GM12878 (cell line): ENCODE results near the gene POC1B. TPM values are rescaled to one million over a fixed set of nuclear protein-coding genes. Genes with fewer than 3 reads are reported as not detected.

Source experiments
- ATAC-seq: fragments of 200-7000 bp; cut with Tn5 transposase; 3 replicates; pipeline ENCODE4 v1.9.1; 2020; ENCODE audit warnings: mild to moderate bottlenecking, moderate library complexity
- BruUV-seq: library from RNA; stranded (reverse); fragments of 400-500 nt; replicated peaks from 2 replicates; lab custom pipeline; 2021; lab: Mats Ljungman, UMichigan
- CTCF ChIA-PET: fragments of 300-600 bp; sonication (Branson Sonifier 250); formaldehyde crosslinking; extraction: SDS; loops from one replicate; lab custom pipeline; 2021; ENCODE audit warnings: inconsistent platforms; lab: Yijun Ruan, JAX
- POLR2A ChIA-PET: fragments of 350-600 bp; formaldehyde crosslinking; extraction: SDS; loops from one replicate; lab custom pipeline; 2021; ENCODE audit warnings: inconsistent platforms; lab: Charles Lee
- RAD21 ChIA-PET: fragments of 300-600 bp; sonication (Branson Sonifier 250); formaldehyde crosslinking; loops from one replicate; lab custom pipeline; 2023; ENCODE audit warnings: antibody characterized with exemption; ENCODE audit not compliant: unreplicated experiment; lab: Charles Lee
- SMC1A ChIA-PET: fragments of 300-600 bp; sonication (Branson Sonifier 250); formaldehyde crosslinking; loops from one replicate; lab custom pipeline; 2023; ENCODE audit not compliant: unreplicated experiment, uncharacterized antibody; lab: Charles Lee
- DNase-seq: peaks from one replicate; pipeline ENCODE4 v3.0.0-alpha.2; 2011; ENCODE audit warnings: low read depth, low spot score
- FAIRE-seq: peaks from 3 replicates; lab custom pipeline; 2011; peaks lifted over from hg19 to GRCh38; lab: Jason Lieb, UNC
- H2AFZ ChIP-seq: 2 replicates; pipeline ENCODE4 v1.6.0; 2011; ENCODE audit warnings: low read depth, low read length, control low read depth; ENCODE audit not compliant: control insufficient read depth
- H3K27ac ChIP-seq: 2 replicates; pipeline ENCODE4 v1.5.1; 2011; ENCODE audit warnings: control low read depth; ENCODE audit not compliant: control insufficient read depth, insufficient read depth
- H3K27me3 ChIP-seq, 2 experiments: replicated peaks in 1 of 2; 2 replicates each; pipeline versions ENCODE4 v1.6.0 to v1.6.1; 2011; ENCODE audit warnings: low read length in 1 of 2; ENCODE audit not compliant: control insufficient read depth in 2 of 2, insufficient read depth in 2 of 2
- H3K36me3 ChIP-seq, 2 experiments: 2 replicates each; pipeline ENCODE4 v1.5.1; 2011; ENCODE audit warnings: low read length in 1 of 2; ENCODE audit not compliant: control insufficient read depth in 2 of 2, insufficient read depth in 2 of 2
- H3K4me1 ChIP-seq: 2 replicates; pipeline ENCODE4 v1.6.1; 2011; ENCODE audit warnings: mild to moderate bottlenecking, low read length, moderate library complexity, mixed read lengths; ENCODE audit not compliant: control insufficient read depth, insufficient read depth
- H3K4me2 ChIP-seq: 2 replicates; pipeline ENCODE4 v1.6.0; 2011; ENCODE audit warnings: control low read depth; ENCODE audit not compliant: control insufficient read depth, insufficient read depth
- H3K4me3 ChIP-seq: fragments of 200-600 bp; sonication (generic); 2 replicates; pipeline ENCODE4 v1.5.1; 2016
- H3K79me2 ChIP-seq: 2 replicates; pipeline ENCODE4 v1.6.0; 2011; ENCODE audit warnings: low read length; ENCODE audit not compliant: control insufficient read depth, insufficient read depth
- H3K9ac ChIP-seq: 2 replicates; pipeline ENCODE4 v1.8.0; 2011; ENCODE audit warnings: low read length, control low read depth, mixed read lengths; ENCODE audit not compliant: control insufficient read depth, insufficient read depth
- H3K9me3 ChIP-seq: replicated peaks from 3 replicates; pipeline ENCODE4 v1.5.1; 2011; ENCODE audit warnings: mild to moderate bottlenecking, low read length; ENCODE audit not compliant: control insufficient read depth, insufficient read depth
- H4K20me1 ChIP-seq: 2 replicates; pipeline ENCODE4 v1.6.0; 2011; ENCODE audit not compliant: control insufficient read depth, insufficient read depth
- ATF3 ChIP-seq: IDR thresholded peaks from 2 replicates; pipeline ENCODE4 v1.6.1; 2011; ENCODE audit warnings: low read depth, mild to moderate bottlenecking, low read length, moderate library complexity, borderline replicate concordance; ENCODE audit errors: extremely low read depth
- CUX1 ChIP-seq: IDR thresholded peaks from 2 replicates; pipeline ENCODE4 v1.6.1; 2012; ENCODE audit warnings: improper control_type of control experiment, low read depth, low read length; ENCODE audit not compliant: insufficient replicate concordance
- GATAD2B ChIP-seq: fragments of 450-650 bp; conservative IDR thresholded peaks from 2 replicates; pipeline ENCODE4 v1.6.1; 2017; ENCODE audit warnings: low read depth, mild to moderate bottlenecking, moderate library complexity
- MTA3 ChIP-seq: IDR thresholded peaks from 2 replicates; pipeline ENCODE4 v1.6.1; 2012; ENCODE audit warnings: low read length, inconsistent platforms, borderline replicate concordance
- PML ChIP-seq: IDR thresholded peaks from 2 replicates; pipeline ENCODE4 v1.6.1; 2012; ENCODE audit warnings: low read length, inconsistent platforms
- TCF3 ChIP-seq: IDR thresholded peaks from 2 replicates; pipeline ENCODE4 v1.6.1; 2012; ENCODE audit warnings: low read depth, mild to moderate bottlenecking, low read length, borderline replicate concordance; ENCODE audit not compliant: insufficient read depth
- WRNIP1 ChIP-seq: IDR thresholded peaks from 2 replicates; pipeline ENCODE4 v1.6.1; 2011; ENCODE audit warnings: low read depth, low read length, improper control_type of control experiment, borderline replicate concordance
- ZNF207 ChIP-seq: fragments of 450-650 bp; IDR thresholded peaks from 2 replicates; pipeline ENCODE4 v1.6.1; 2014; ENCODE audit warnings: antibody characterized with exemption, mild to moderate bottlenecking, borderline replicate concordance
- WGBS: methylation state at CpG from one replicate; pipeline ENCODE4 v1.1.6; 2016; ENCODE audit warnings: low lambda C conversion rate; ENCODE audit not compliant: insufficient replicate concordance, insufficient coverage; ENCODE audit errors: missing lambda C conversion rate; 5-methylcytosine and 5-hydroxymethylcytosine counted together
- in situ Hi-C: fragments of 300-500 bp; cut with MboI; formaldehyde crosslinking; loops from 9 replicates; pipeline ENCODE4 v1.14.3; 2018; ENCODE audit warnings: mixed read lengths
- intact Hi-C: fragments of 100-400 bp; cut with micrococcal nuclease; formaldehyde crosslinking; loops from one replicate; pipeline ENCODE4 v1.14.2; 2022; ENCODE audit not compliant: unreplicated experiment
- polyA plus RNA-seq, 11 experiments: library from polyadenylated mRNA; depleted of rRNA in 4 of 11; unstranded in 6 of 11; stranded (reverse) in 5 of 11; fragments of >200 nt; fragmentation: Nextera tagmentation in 4 of 11; fragmentation: Illumina TruSeq in 1 of 11; extraction: Ambion mirVana in 4 of 11; extraction: Trizol in 1 of 11; gene quantifications; 1 replicate in 1 of 11; 2 replicates in 10 of 11; pipeline versions ENCODE4 v1.2.1 to v1.2.3, GENCODE V29; 2011 to 2016; ENCODE audit warnings: inconsistent platforms in 2 of 11, missing spikeins in 2 of 11, low read depth in 1 of 11
- total RNA-seq, 4 experiments: library from RNA; depleted of rRNA in 3 of 4; stranded (reverse); fragments of >200 nt in 3 of 4; fragmentation: Illumina TruSeq in 1 of 4; extraction: Trizol in 1 of 4; gene quantifications; 2 replicates each; pipeline versions ENCODE4 v1.2.1 to v1.2.3, GENCODE V29; 2013 to 2021

The POC1B gene
- total and polyA plus RNA-seq, 10 of the 15 experiments (the other 5 are each of a cell fraction or from before 2014, with no cell fraction given), result 4.4 to 17.8 (median 11.3) TPM

- BruUV-seq, result no TSS peak
- no peak for DNase-seq
- Histone ChIP-seq H3K4me2 (no peak overlapping the region), H3K9ac (no peak overlapping the region), H3K27me3 (no peaks in the 10 kb centered on the region), H3K36me3 (no peaks in the 10 kb centered on the region), H2AFZ (no peak overlapping the region), H3K4me1 (no peaks in the 10 kb centered on the region), H4K20me1 (no peaks in the 10 kb centered on the region), H3K27ac (no peak overlapping the region), H3K4me3 (no peak overlapping the region), H3K9me3 (no peaks in the 10 kb centered on the region), H3K79me2 (no peaks in the 10 kb centered on the region)
- RAD21 ChIA-PET, result no interaction called here
- 69% methylated on average over 4 of the region's 4 CpGs for WGBS
- no peak for FAIRE-seq
- in situ Hi-C loops (no loop called here), intact Hi-C loops (no loop called here)
- TF ChIP-seq GATAD2B (no peak), ZNF207 (no peak), ATF3 (no peak), WRNIP1 (no peak), TCF3 (no peak)
- SMC1A ChIA-PET, result no interaction called here
- no peak for ATAC-seq
- POLR2A ChIA-PET, result no interaction called here
- CTCF ChIA-PET, result no interaction called here
Observed at GRCh38 chr12:89395712-89396111, 130.1 kb downstream of the POC1B start.

- H2AFZ ChIP-seq, result no peak overlapping the region
- H3K4me2 ChIP-seq, result no peak overlapping the region
- no peak for TF ChIP-seq MTA3
- TF ChIP-seq PML, result no peak
- no peak for TF ChIP-seq CUX1
- TF ChIP-seq, all 136 proteins: peak for 0
- DNase-seq, result no peak
- ChIA-PET CTCF (interaction anchor here (1.4 kb wide), 1 partner anchor 68 kb away, joined by 4 read pairs; no protein-coding TSS in a partner anchor), SMC1A (no interaction called here), POLR2A (no interaction called here), RAD21 (no interaction called here)
- Histone ChIP-seq H3K27ac (no peak overlapping the region), H3K4me3 (no peak overlapping the region), H3K36me3 (no peaks in the 10 kb centered on the region), H3K79me2 (no peaks in the 10 kb centered on the region), H3K27me3 (no peaks in the 10 kb centered on the region), H3K9me3 (no peaks in the 10 kb centered on the region), H3K4me1 (no peaks in the 10 kb centered on the region), H3K9ac (no peak overlapping the region), H4K20me1 (no peaks in the 10 kb centered on the region)
- in situ Hi-C loops, result no loop called here
- WGBS, result 13% methylated on average over 3 of the region's 3 CpGs
- FAIRE-seq, result no peak
- ATAC-seq, result no peak
- no TSS peak for BruUV-seq
- intact Hi-C loops, result no loop called here
Observed at GRCh38 chr12:89393551-89394121, 132.2 kb downstream of the POC1B start.
